Gastrocnemius medialis (tissue), 4 donors: ENCODE measurements around the gene BTAF1.

Experiments
- POLR2A ChIP-seq, 2 donors: fragments of 450-650 bp; IDR thresholded peaks; one replicate each; pipeline ENCODE4 v1.6.1; 2017; ENCODE audit warnings: antibody characterized with exemption in 2 of 2, mild to moderate bottlenecking in 2 of 2, moderate library complexity in 2 of 2
- TF ChIP-seq, protein P1 (sequence below), 5 experiments: fragments of 450-650 bp in 3 of 5; fragments of 200-600 bp in 2 of 5; sonication (generic) in 2 of 5; IDR thresholded peaks in 4 of 5; conservative IDR thresholded peaks in 1 of 5; 1 replicate in 4 of 5; 2 replicates in 1 of 5; pipeline ENCODE4 v1.5.1; 2016 to 2019; ENCODE audit warnings: antibody characterized with exemption in 5 of 5, mild to moderate bottlenecking in 3 of 5, moderate library complexity in 3 of 5

DNA sequence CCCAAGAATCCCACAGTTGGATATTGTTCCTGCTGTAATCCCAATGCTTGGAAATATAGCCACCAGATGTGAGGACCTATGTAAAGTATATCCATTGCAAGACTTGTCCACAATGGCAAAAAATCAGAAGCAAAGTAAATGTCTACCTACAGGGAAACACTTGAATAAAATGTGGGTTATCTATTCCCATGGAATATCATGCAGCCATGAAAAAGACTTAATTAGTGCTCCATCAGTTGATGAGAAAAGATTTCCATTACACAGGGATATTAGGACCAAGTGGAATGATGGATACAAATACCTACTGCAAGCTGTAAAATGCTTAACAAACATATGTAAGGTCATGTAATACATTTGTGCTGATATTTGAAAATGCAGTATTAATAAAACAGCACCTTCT is 131.2 kb downstream of the BTAF1 start:
- TF ChIP-seq, protein P1, sequence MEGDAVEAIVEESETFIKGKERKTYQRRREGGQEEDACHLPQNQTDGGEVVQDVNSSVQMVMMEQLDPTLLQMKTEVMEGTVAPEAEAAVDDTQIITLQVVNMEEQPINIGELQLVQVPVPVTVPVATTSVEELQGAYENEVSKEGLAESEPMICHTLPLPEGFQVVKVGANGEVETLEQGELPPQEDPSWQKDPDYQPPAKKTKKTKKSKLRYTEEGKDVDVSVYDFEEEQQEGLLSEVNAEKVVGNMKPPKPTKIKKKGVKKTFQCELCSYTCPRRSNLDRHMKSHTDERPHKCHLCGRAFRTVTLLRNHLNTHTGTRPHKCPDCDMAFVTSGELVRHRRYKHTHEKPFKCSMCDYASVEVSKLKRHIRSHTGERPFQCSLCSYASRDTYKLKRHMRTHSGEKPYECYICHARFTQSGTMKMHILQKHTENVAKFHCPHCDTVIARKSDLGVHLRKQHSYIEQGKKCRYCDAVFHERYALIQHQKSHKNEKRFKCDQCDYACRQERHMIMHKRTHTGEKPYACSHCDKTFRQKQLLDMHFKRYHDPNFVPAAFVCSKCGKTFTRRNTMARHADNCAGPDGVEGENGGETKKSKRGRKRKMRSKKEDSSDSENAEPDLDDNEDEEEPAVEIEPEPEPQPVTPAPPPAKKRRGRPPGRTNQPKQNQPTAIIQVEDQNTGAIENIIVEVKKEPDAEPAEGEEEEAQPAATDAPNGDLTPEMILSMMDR (IDR thresholded peaks at IDR 0.05 in 4 of 5, conservative IDR thresholded peaks at IDR 0.05 in 1 of 5) = no peak
- no peak for TF ChIP-seq POLR2A (IDR thresholded peaks at IDR 0.05)
